Measurements from ENCODE around the gene OR6C65.
"Not testable (repeated sequence)": the region's sequence is repeated elsewhere in the genome, so short reads cannot be mapped to it uniquely, and the experiment has no call there.

The OR6C65 gene

DNA sequence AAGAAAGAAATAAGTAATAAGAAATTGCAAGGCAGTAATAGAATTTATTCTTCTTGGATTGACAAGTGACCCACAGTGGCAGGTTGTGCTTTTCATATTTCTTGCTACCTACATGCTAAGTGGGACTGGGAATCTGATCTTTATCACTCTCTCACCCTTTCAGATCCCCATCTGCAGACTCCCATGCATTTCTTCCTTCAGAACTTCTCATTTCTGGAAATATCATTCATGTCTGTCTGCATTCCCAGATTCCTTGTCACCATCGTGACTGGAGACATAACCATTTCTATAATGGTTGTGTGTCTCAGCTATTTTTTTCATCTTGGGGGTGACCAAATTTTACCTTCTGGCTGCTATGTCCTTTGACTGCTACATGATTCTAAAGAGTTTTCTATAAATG lies 4.0 kb upstream of the OR6C65 start:
- TF ChIP-seq, protein P1, sequence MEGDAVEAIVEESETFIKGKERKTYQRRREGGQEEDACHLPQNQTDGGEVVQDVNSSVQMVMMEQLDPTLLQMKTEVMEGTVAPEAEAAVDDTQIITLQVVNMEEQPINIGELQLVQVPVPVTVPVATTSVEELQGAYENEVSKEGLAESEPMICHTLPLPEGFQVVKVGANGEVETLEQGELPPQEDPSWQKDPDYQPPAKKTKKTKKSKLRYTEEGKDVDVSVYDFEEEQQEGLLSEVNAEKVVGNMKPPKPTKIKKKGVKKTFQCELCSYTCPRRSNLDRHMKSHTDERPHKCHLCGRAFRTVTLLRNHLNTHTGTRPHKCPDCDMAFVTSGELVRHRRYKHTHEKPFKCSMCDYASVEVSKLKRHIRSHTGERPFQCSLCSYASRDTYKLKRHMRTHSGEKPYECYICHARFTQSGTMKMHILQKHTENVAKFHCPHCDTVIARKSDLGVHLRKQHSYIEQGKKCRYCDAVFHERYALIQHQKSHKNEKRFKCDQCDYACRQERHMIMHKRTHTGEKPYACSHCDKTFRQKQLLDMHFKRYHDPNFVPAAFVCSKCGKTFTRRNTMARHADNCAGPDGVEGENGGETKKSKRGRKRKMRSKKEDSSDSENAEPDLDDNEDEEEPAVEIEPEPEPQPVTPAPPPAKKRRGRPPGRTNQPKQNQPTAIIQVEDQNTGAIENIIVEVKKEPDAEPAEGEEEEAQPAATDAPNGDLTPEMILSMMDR (IDR thresholded peaks at IDR 0.05; ENCODE audit: insufficient read depth, missing control alignments), result no peak
- DNase-seq (ENCODE audit: insufficient read length, low spot score), result no peak
- FAIRE-seq, result no peak

DNA sequence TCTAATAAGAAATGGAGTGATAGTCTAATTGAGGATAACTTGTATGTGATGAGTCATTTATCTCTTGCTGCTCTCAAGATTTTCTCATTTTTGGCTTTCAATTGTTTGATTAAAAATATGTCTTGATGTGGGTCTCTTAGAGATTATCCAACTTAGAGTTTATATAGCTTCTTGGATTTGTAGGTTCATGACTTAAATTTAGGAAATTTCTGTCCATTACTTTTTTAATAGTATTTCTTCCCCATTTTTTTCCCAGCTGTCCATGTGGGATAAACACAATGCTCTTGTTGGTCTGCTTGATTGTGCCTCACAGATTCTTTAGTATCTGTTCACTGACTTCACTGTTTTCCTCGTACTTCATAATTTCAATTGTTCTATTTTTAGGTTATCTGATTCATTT lies 7.5 kb downstream of the OR6C65 start:
- TF ChIP-seq, protein P1 (IDR thresholded peaks at IDR 0.05; ENCODE audit: insufficient read depth, missing control alignments), result no peak
- no peak for FAIRE-seq

DNA sequence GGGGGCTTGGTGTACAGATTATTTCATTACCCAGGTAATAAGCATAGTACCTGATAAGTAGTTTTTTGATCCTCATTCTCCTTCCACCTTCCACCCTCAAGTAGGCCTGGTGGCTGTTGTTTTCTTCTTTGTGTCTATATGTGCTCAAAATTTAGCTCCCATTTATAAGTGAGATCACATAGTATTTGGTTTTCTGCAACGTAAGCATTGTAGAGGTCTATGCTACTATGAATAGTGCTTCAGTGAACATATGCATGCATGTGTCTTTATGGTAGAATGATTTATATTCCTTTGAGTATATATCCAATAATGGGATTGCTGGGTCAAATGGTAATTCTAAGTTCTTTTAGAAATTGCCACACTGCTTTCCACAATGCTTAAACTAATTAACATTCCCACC lies 8.8 kb downstream of the OR6C65 start:
- not testable (repeated sequence) for DNase-seq (ENCODE audit: insufficient read length, low spot score); FAIRE-seq

More for the DNA sequence above, 7.5 kb downstream of the OR6C65 start:
- DNase-seq (ENCODE audit: insufficient read length, low spot score), result no peak

DNA sequence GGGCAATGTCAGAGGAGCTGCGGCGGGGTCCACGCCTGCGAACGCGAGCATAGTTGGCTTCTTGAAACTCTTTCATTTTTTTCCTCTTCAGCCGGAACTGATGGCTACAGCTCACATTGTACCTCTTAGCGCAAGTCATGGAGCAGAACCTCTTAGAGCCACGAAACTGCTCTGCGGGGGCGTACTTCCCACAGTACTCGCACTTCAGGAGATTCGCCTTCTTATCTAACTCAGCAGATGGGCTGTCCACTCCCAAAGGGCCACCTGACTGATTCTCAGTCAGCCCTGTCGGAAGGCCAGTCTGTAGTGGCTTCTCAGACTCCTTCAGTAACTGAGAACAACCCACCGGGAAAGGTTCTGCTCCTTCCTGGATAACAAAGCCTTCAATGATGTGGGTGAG lies 11.8 kb downstream of the OR6C65 start:
- not testable (repeated sequence) for FAIRE-seq

DNA sequence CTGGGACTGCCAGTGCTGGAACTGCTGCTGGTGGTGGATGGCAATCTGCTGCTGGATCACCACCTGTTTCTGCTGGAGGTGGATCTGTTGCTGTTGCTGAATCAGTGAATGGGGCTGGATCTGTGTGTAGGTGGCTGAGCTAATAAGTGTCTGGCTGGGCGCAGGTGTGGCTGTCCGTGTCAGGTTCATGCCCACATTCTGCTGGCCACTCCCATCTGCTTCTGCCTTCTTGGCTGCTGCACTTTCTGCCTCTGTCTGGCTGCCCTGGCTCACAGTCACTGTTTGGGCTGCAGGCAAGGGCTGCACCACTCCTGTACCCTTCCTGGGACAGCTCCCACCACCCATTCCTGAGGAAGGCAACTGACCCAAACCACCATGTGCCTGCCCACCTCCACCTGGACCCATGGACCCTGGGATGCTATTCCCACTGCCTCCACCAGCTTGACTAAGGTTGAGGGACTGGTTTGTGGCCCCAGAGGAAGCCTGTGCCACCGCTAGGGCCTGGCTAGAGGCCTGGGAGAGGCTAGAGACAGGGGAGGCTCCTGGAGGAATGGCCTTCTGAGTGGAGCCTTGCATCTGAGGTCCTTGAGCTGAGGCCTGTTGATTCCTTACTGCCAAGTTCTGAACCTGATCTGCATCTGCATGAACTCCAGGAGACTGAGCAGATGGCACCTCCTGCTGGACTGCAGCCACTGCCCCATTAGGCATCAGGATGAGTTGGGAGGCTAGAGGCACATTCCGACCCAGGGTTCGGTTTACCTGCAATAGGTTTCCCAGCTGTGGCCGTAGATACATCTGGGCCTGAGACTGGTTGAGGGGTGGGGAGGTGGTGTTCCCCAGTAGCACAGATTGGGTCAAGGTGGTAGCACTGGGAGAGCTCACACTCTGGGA lies 13.4 kb downstream of the OR6C65 start:
- not testable (repeated sequence) for DNase-seq (ENCODE audit: insufficient read length, low spot score); FAIRE-seq

More for the DNA sequence above, 11.8 kb downstream of the OR6C65 start:
- DNase-seq (ENCODE audit: insufficient read length, low spot score), result not testable (repeated sequence)

DNA sequence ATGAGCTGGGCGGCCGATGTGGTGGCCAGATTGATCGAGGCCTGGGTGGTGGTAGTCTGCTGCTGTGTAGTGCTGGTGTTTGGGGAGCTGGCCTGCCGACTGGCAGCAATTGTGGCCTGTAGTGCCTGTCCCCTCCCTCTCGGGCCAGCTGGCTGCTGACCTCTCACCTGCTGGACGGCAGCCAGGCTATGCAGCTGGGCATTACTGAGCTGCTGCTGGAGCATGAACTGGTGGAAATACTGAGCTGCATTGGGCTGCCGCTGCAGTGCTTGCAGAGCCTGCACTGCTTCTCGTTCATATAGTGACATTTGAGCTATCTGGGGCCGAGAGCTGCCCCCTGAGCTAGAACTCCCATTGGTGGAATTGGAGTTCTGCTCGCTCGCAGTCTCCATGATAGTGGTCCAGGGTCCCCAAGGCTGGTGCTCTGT lies 14.1 kb downstream of the OR6C65 start:
- not testable (repeated sequence) for FAIRE-seq; DNase-seq (ENCODE audit: insufficient read length, low spot score)

DNA sequence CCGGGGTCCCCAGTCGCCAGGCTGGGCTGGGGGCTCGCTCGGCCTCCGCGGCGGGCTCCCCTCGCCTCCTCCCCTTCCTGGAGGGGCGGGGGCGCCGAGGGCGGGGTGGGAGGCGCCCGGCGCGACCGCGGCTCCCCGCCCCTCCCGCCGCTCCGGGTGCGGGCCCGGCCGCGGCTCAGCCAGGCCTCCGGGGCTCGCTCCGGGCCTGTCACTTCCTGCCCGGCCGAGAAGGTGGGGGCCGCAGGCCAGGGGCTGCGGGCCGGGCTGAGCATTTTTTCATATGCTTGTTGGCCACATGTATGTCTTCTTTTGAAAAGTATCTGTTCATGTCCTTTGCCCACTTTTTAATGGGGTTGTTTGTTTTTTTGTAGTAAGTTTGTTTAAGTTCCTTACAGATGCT lies 14.6 kb downstream of the OR6C65 start:
- FAIRE-seq; DNase-seq (ENCODE audit: insufficient read length, low spot score): not testable (repeated sequence)

DNA sequence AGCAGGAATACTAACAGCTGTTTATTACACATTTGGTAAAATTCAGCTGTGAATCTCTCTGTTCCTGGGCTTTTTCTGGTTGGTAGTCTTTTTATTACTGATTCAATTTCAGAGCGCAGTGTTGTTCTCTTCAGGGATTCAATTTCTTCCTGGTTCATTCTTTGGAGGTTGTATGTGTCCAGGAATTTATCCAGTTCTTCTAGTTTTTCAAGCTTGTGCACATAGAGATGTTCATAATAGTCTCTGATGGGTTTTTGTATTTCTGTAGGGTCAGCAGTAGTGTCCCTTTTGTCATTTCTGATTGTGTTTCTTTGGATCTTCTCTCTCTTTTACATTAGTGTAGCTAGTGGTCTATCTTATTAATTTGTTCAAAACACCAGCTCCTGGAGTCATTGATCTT lies 16.6 kb downstream of the OR6C65 start:
- TF ChIP-seq, protein P1 (IDR thresholded peaks at IDR 0.05; ENCODE audit: insufficient read depth, missing control alignments), result no peak
- no peak for DNase-seq (ENCODE audit: insufficient read length, low spot score)
- FAIRE-seq, result no peak

DNA sequence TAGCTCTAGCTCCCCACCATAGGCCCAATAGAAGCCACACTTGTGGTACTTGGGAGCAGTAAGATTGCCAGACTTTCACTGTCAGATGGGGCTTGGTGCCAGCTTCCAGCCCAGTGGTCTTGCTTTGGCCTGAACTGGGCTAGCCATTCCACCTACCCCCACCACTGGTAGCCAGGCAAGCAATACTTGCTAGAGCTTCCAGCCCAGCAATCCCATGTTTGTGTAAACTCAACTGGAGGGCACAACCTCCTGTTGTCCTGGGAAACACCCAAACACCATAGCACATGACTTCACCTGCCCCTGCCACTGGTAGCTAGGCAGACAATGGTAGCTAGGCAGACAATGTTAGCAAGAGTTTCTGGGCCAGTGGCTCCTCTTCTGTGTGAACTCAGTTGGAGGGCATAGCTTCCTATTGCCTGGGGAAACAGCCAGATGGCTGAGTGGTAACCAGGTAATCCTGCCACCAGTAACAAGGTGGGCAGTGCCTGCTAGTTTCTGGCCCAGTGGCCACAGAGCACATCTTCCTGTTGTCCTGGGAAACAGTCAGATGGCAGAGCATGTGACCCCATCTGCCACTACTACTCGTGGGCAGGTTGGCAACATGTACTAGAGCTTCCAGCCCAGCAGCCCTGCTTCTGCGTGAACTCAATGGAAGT lies 20.1 kb downstream of the OR6C65 start:
- no peak for DNase-seq (ENCODE audit: insufficient read length, low spot score)
- no peak for FAIRE-seq
- TF ChIP-seq, protein P1 (IDR thresholded peaks at IDR 0.05; ENCODE audit: insufficient read depth, missing control alignments), result no peak

DNA sequence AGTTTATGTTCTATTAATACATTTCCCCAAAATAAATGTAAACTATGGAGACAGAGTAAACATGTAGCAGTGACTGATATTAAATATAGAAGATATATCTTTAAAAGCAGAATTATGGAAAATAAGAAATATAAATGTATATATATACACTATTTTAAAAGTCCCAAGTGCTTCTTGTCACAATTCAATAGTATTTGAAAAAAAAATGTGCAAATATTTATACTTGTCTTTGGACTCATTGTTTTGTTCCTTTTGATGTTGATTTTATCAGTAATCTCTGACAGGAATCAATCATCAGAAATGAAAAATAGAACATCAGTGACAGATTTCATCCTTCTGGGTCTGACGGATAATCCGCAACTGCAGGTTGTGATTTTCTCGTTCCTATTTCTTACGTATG lies 25.6 kb downstream of the OR6C65 start, which contains the start of gene OR6C76:
Gene OR6C76, plus strand, starts transcription at position 301 of the 400 bp plus-strand sequence. Its CDS starts 0 bp downstream, at position 301.
- TF ChIP-seq, protein P1 (IDR thresholded peaks at IDR 0.05; ENCODE audit: insufficient read depth, missing control alignments), result no peak
- DNase-seq (ENCODE audit: insufficient read length, low spot score) (no peak), FAIRE-seq (no peak)

Data from D721Med (cell line).